Astrocyte of the hippocampus (primary cell): Measurements from ENCODE around the gene PLPPR2.
"Not testable (repeated sequence)": the region's sequence is repeated elsewhere in the genome, so short reads cannot be mapped to it uniquely, and the experiment has no call there.

Source experiments
- DNase-seq: peaks from one replicate; pipeline ENCODE4 v3.0.0; 2011; ENCODE audit warnings: low read depth, low spot score

PLPPR2 gene

DNA sequence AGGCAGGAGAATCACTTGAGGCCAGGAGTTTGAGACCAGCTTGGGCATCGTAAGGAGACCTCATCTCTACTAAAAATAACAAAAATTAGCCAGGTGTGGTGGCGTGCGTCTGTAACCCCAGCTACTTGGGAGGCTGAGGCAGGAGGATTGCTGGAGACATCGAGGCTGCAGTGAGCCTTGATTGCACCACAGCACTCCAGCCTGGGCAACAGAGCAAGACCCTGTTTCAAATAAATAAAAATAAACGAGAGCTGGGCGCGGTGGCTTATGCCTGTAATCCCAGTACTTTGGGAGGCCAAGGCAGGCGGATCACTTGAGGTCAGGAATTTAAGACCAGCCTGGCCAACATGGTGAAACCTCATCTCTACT is 15.1 kb upstream of the PLPPR2 start:
- DNase-seq = not testable (repeated sequence)

DNA sequence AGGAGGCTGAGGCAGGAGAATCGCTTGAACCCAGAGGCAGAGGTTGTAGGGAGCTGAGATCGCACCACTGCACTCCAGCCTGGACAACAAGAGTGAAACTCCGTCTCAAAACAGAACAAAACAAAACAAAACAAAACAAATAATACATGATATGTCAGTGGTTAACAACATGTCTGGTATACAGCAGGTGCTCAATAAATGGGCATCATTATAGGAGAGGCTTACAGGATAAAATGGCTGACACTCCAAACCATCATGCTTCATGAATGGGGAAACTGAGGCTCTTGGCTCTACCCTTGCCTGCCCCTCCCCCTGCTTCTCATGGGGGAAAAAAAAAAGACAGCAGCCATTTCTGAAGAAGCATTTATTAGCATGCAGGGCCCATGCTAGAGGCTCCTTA is 12.8 kb upstream of the PLPPR2 start:
- no peak for DNase-seq

DNA sequence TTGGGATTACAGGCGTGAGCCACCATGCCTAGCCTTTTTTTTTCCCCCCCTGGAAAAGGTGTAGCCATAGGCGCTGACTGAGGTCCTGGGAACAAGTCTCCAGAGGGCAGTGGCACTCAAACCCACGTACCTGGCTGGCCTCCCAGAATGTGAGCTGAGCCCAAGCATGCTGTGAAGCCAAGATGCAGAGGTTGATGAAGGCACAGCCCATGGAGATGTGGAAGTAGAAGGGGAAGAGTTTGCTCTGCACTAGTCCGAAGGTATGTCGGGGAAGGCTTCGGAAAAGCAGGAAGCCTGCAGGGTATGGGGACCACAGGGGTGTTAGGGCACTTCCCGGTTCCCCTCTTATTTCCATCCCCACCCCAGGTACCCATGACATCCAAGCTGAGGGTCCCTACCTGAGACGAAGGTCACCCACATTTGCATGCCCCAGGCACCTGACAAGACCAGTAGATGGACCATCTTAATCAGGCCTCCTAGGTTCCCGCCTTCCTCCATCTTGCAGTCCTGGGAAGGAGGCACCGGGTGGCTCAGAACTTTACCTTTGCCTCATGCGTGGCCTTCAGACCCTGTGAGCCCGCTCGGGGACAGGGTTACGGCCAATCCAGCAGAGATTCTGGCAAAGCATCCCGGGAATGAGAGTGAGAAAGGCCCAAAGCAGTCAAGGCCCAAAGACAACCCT is 10.0 kb upstream of the PLPPR2 start:
- no peak for DNase-seq

DNA sequence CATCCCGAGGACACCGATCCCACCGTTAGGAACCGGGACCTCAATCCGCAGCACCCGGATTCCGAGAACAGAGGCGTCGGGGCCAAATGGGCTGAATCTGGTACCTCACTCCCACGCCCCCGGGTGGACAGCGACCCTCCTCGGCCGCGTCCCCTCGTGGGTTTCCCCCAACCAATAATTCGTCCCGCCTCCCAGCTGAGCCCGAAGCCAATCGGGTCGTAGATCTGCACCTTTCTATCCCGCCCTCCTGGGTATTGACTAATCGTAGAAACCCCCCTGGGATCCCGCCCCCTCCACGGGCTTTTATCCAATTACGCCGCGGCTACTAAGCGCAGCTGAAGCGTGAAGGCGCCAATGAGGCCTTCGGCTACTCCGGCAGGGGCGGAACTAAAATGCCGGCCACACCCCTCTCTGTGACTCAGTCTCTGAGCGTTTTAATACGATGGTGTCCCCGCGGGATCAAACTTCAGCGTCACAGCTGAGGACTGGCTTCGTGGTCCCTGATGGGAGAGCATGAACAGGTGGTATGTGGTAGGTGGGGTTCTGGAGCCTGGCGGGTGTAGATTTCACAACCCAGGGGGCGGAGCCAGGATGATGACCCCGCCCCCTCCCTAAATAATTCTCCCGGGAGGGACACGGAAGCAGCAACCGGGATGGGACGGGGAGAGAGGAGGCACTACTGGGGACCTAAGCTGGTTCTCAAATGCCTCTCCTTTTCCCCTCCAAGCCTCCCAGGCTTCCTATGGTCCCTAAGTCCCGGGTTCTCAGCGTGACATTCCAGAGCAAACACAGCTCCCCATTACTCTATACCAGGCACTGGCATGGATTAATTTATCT is 8.9 kb upstream of the PLPPR2 start, which contains the start of the genes CCDC159 and TMEM205:
CCDC159 (plus strand) TSS at position 416 of the 837 bp plus-strand sequence; CDS start at position 504, 88 bp downstream.
TMEM205 (minus strand) TSS at position 165 of the 837 bp plus-strand sequence. CDS start 649 bp downstream, outside the sequence.
- peak; percentile 99 for DNase-seq

DNA sequence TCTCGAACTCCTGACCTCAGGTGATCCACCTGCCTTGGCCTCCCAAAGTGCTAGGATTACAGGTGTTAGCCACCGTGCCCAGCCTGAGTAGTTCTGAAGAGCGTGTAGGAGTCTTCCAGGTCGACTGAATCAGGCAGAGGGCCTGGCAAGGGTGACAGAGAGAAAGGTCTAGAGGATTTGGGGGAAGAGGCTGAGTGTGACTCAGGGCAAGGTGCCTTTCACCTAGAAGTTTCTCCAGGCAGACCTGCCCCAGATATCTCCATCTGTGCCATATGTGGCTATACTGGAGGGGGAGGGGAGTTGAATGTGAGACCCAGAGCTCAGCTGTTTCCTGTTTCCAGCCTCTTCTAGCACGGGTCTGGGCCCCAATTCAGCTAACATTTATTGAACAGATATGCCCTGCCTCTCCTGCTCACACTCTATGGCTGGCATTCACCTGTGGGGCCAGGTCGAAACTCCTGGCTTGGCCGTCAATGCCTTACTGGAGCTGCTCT is 7.6 kb upstream of the PLPPR2 start:
- DNase-seq = no peak

DNA sequence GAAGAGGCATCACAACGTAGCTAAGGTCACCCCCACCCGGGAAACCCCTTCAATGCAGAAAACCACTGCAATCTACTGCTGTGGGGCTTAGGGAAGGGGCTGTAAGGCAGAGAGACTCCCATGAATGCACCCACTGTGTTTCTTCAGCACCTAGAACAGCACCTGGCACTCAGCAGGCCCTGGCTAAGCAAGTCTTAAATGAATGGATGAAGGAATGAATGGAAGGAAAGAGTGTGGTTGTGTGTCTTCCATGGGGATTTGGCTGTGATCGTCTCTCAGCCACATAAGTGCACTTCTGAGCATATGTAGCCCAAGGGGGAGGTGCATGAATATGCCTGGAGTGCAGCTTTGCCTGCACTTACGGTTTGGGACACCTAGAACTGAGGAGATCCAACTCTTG is 6.1 kb upstream of the PLPPR2 start:
- no peak for DNase-seq

DNA sequence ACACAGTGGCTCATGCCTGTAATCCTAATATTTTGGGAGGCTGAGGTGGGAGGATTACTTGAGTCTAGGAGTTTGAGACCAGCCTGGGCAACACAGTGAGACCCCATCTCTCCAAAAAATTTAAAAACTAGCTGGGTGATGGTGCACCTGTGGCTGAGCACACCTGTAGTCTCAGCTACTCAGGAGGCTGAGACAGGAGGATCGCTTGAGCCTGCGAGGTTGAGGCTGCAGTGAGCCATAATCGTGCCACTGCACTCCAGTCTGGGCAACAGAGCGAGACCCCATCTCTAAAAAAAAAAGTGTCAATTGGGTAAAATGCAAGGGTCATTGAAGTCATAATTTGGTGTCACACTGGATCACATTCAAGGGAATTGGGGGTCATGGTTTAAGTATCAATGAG is 1.1 kb upstream of the PLPPR2 start:
- not testable (repeated sequence) for DNase-seq

DNA sequence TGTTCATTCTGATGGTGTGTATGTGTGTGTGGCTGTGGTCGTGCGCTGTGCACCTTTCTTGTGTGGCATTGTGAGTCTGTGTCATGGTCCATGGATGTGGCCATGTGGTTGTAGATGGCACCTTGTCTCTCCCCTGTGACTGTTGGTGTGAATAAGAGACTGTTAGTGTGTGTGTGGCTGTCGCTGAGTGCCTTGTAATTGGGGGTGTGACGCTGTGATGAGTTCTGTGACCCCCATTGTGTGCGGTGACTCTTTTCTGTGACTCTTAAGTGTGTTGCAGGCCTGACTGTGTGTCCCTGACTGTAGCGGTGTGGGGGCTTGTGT is 804 bp downstream of the PLPPR2 start:
- no peak for DNase-seq

DNA sequence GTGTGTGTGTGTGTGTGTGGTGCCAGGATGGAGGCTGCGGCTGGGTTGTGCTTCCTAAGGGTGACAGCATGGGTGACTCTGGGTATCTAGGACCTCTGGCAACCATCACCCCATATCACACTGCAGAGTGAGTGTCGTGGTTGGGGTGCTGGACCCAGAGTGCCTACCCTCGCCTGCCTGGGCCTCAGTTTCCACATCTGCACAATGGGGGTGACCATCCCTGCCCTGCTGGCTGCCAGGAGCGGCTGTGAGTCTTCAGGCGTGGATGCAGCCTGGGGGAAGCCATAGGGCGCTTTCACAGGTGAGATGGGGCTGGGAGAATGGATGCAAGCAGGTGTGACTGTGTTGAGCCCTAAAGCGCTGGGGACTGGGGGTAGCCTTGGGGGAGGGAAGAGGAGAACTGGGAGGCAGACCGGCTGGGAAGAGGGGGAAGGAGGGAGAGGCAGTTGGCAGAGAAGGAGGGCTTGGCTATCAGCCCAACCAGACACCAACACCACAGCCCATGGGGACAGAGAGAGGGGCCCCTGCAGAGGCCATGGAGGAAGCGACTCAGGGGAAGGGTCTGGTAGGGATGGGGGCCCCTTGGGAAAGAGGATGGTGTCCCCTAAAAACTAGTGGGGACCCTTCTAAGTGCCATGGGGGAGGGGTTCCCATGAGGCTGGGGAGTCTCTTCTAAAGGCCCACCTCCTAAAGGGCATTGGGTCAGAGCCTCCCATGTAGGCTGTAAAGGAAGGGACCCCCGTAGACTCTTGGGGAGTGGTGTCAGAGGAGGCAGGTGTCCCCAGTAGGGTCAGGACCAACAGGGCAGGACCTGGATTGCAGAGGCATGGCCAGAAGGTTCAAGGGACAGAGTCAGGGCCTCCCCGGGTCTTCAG is 1.7 kb downstream of the PLPPR2 start:
- no peak for DNase-seq

DNA sequence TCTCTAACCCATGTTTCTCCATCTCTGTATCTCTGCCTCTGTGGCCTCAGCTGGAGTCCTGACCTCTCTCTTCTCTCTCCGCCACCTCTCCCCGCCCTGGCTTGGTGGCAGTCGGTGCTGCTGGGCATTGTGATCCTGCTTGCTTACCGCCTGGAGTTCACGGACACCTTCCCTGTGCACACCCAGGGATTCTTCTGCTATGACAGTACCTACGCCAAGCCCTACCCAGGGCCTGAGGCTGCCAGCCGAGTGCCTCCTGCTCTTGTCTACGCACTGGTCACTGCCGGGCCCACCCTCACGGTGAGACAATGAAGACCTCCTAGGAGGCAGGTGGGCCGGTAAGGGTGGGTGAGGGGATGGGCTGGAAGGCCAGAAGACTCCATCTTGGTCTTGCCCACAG is 4.2 kb downstream of the PLPPR2 start:
- no peak for DNase-seq

DNA sequence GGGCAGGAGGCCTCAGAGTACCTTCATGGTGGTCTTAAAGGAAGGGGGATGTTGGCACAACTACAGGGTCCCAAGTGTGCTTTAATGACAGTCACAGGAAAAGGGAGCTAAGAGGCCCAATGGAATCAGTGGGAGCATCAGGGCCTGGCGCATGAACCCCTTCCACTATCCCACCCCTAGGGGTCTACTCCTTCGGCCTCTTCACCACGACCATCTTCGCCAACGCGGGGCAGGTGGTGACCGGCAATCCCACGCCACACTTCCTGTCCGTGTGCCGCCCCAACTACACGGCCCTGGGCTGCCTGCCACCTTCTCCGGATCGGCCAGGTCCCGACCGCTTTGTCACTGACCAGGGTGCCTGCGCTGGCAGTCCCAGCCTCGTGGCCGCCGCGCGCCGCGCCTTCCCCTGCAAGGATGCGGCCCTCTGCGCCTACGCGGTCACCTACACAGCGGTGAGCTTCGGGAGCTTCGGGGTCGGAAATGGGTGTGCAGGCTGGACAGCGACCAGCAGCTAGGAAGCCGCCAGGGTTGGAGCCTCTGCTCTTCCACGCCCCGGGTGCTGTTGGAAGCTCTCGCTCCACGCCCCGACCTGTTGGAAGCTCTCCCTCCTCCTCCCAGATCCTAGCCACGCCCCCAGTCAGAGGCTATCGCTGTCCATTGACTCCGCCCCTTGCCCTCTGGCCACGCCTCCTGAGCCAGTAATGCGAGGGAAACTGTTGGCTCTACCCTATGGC is 6.0 kb downstream of the PLPPR2 start:
- peak; percentile 24 for DNase-seq

DNA sequence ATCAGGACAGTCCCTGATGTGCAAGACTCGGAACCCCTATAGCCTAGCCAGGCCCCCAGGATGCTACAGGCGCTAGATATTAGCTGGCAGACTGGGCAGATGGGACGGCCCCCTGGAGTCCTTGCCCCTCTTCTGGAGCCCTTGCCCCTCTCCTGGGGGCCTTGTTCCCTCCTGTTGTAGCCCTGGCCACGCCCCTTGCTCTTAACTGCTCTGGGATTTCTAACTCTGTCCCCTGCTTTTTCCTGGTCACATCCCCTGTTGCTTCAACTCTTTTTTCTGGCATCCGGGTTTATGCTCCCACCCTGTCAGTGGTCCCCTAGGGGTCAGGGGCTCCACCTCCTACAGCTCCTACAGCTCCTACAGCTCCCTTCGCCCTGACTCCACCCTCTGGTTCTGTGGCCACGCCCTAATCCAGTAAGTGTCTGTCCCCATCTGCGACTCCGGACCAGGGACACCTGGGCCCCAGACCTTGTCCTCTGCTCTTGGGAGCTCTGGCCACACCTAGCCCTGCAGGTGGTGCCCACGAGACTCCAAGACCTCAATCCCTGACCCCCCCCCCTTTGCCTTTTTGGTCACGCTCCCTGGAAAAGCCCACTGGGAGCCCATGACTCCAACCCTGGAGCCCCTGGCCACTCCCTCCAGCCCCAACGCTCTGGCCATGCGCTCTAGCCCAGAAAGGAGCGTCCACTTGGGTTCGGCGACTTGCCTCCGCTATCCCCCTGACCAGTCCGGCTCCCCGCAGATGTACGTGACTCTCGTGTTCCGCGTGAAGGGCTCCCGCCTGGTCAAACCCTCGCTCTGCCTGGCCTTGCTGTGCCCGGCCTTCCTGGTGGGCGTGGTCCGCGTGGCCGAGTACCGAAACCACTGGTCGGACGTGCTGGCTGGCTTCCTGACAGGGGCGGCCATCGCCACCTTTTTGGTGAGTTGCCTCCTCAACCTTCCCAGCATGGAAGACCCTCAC is 6.8 kb downstream of the PLPPR2 start:
- no peak for DNase-seq

DNA sequence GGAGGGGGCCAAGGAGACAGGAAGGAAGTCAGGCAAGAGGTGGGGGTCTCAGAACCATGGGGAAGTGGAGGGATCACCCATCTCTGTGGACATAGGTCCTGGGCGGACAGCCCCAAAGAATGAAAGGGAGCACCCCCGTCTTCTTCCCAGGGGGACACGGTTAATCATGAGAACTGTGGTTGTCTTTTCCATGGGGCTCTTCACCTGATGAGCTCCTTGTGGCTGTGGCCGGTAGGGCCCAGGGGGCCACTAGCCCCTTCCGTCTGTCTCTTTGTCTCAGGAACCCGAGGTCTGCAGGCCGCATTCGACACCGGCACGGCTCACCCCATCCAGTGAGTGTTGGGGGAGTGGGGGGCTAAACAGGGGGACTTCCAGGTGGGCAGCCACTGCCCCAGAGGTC is 8.6 kb downstream of the PLPPR2 start:
- DNase-seq = no peak

DNA sequence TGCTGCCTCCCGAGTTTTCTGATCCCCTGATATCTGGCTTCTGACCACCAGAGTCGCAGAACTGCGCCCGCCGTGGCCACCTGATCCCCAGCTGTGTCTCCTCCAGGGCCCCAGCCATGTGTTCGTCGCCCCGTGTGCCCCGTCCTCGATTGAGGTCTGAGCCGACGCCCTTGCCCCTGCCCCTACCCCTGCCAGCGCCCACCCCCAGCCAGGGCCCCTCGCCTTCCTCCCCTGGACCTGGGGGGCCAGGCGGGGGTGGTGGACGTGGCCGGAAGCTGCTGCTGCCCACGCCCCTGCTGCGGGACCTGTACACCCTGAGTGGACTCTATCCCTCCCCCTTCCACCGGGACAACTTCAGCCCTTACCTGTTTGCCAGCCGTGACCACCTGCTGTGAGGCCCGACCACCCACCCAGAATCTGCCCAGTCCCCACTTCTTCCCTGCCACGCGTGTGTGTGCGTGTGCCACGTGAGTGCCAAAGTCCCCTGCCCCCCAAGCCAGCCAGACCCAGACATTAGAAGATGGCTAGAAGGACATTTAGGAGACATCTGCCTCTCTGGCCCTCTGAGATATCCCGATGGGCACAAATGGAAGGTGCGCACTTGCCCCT is 9.2 kb downstream of the PLPPR2 start:
- no peak for DNase-seq

DNA sequence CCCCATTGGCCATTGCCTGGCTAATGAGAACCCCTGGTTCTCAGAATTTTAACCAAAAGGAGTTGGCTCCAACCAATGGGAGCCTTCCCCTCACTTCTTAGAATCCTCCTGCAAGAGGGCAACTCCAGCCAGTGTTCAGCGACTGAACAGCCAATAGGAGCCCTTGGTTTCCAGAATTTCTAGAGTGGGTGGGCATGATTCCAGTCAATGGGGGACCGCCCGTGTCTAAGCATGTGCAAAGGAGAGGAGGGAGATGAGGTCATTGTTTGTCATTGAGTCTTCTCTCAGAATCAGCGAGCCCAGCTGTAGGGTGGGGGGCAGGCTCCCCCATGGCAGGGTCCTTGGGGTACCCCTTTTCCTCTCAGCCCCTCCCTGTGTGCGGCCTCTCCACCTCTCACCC is 9.7 kb downstream of the PLPPR2 start:
- no peak for DNase-seq

DNA sequence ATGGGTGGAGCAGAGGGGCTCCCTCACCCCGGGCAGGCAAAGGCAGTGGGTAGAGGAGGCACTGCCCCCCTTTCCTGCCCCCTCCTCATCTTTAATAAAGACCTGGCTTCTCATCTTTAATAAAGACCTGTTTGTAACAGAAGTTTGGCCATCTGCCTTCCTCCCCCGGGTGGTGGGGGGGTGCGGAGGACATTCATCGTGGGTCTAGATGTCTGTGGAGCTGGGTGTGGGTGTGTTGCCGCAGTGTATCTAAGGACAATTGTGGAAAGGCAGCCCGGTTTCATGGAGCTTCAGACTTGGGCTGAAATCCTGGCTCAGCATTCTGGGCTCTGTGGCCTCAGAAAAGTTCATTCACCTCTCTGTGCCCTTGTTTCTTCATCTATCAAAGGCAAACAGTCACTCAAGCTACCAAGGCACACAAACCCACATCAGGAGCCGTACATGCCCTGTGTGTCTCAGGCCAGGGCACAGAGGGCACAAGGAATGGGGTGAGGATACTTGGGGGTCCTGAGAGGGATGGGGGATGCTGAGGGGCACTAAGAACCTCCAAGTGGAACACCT is 10.4 kb downstream of the PLPPR2 start:
- DNase-seq = no peak

DNA sequence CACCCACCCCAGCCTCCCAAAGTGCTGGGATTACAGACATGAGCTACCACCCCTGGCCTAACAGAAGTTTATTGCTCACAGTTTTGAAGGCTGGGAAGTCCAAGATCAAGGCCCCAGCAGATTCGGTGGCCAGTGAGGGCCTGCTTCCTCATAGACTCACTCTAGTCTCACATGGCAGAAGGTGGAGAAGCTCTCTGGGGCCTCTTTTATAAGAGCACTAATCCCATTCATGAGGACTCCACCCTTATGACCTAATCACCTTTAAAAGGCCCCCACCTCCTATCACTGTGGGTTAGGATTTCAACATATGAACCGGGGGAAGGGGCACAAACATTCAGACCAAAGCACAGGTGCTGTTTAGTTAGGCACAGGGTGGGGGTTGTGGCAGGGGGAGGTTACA is 12.3 kb downstream of the PLPPR2 start:
- DNase-seq = no peak

DNA sequence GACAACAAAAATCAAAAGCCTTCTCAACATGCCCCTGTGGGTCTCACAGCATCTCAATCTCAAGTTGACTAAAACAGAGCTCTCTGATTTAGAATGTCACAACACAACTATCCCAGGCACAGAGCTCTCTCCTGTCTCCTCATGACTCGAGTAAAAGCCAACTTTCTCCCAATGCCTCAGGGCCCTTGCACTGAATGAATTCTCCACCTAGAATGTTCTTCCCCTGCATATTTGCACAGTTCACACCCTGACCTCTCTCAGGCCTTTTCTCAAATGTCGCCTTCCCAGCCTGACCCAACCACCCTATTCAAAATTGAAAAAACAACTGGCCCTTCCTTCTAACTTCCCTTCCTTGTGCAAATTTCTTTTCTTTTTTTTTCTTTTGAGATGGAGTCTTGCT is 15.5 kb downstream of the PLPPR2 start:
- DNase-seq = no peak

DNA sequence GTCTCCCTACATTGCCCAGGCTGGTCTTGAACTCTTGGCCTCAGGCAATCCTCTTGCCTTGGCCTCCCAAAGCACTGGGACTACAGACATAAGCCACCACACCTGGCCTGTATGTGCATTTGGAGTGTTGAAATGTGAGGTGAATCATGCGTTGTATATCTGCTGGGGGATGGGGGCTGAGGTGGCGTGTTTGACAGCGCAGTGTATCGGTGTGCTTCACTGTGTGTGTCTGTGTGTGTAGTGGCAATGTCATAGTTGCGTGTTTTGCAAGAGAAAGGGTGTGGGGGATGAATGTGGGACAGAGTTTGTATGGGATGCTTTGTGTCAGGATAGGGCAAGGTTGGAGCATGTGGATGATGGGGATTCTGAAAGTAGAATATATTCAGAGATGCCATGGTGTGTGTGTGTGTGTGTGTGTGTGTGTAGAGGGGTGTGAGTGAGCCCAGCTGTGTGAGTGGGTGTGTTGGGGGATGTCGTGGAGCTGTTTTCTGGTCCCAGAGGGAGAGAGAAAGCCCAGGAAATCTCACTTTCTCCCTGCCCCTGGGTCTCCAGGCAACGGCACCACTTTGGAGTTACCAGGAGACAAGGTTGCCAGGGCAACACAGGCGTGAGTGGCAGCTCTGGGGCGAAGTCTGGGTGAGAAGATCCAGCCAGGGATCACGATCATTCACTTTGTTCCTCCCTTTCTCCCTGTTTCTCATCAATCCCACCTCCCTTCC is 18.1 kb downstream of the PLPPR2 start:
- DNase-seq = peak; percentile 75
